Fibroblast of lung (primary cell): ENCODE data around the gene MAP3K15. TPM values are rescaled to one million over a fixed set of nuclear protein-coding genes. Genes with fewer than 3 reads are reported as not detected.

Experiments used
- DNase-seq, 2 donors: peaks; one replicate each; pipeline versions ENCODE4 v3.0.0 to v3.0.0-alpha.2; 2010; ENCODE audit warnings: low read depth in 2 of 2
- H2AFZ ChIP-seq: 2 replicates; pipeline ENCODE4 v1.5.1; 2012; ENCODE audit warnings: low read length, control low read depth, inconsistent platforms
- H3K27ac ChIP-seq: 2 replicates; pipeline ENCODE4 v1.5.1; 2011; ENCODE audit warnings: low read length, control low read depth; ENCODE audit not compliant: insufficient read depth
- H3K27me3 ChIP-seq: 2 replicates; pipeline ENCODE4 v1.5.1; 2011; ENCODE audit warnings: mild to moderate bottlenecking, low read length; ENCODE audit not compliant: control insufficient read depth, insufficient read depth
- H3K36me3 ChIP-seq: 2 replicates; pipeline ENCODE4 v1.5.1; 2011; ENCODE audit warnings: low read length; ENCODE audit not compliant: control insufficient read depth, insufficient read depth
- H3K4me1 ChIP-seq: 2 replicates; pipeline ENCODE4 v1.5.1; 2011; ENCODE audit warnings: low read length; ENCODE audit not compliant: control insufficient read depth, insufficient read depth; ENCODE audit errors: extremely low read depth
- H3K4me2 ChIP-seq: 2 replicates; pipeline ENCODE4 v1.5.1; 2011; ENCODE audit warnings: low read length, control low read depth; ENCODE audit not compliant: insufficient read depth; ENCODE audit errors: extremely low read depth
- H3K4me3 ChIP-seq, 4 experiments: fragments of 200-600 bp in 1 of 4; sonication (generic) in 1 of 4; replicated peaks in 1 of 4; 2 replicates each; pipeline ENCODE4 v1.5.1; 2011 to 2016; ENCODE audit warnings: low read length in 4 of 4, low read depth in 3 of 4, mild to moderate bottlenecking in 3 of 4, control low read depth in 2 of 4, inconsistent platforms in 1 of 4, mixed read lengths in 1 of 4; ENCODE audit not compliant: insufficient read depth in 1 of 4; ENCODE audit errors: control extremely low read depth in 1 of 4
- H3K79me2 ChIP-seq: 2 replicates; pipeline ENCODE4 v1.5.1; 2012; ENCODE audit warnings: mild to moderate bottlenecking, low read length, inconsistent platforms; ENCODE audit not compliant: control insufficient read depth, insufficient read depth
- H3K9ac ChIP-seq: 2 replicates; pipeline ENCODE4 v1.5.1; 2011; ENCODE audit warnings: mild to moderate bottlenecking, low read length, control low read depth; ENCODE audit not compliant: insufficient read depth
- H3K9me3 ChIP-seq: 2 replicates; pipeline ENCODE4 v1.5.1; 2012; ENCODE audit warnings: low read depth, low read length; ENCODE audit not compliant: control insufficient read depth, insufficient read depth
- H4K20me1 ChIP-seq: 2 replicates; pipeline ENCODE4 v1.5.1; 2011; ENCODE audit warnings: low read length; ENCODE audit not compliant: control insufficient read depth, insufficient read depth; ENCODE audit errors: extremely low read depth
- EZH2 ChIP-seq: IDR thresholded peaks from 2 replicates; pipeline ENCODE4 v1.5.1; 2012; ENCODE audit warnings: low read length, control low read depth, mild to moderate bottlenecking; ENCODE audit errors: missing control alignments
- polyA plus RNA-seq, 2 donors: library from polyadenylated mRNA; depleted of rRNA in 1 of 2; stranded (reverse) in 1 of 2; unstranded in 1 of 2; fragments of >200 nt; gene quantifications; 2 replicates each; pipeline ENCODE4 v1.2.1, GENCODE V29; 2011 to 2012; ENCODE audit warnings: missing spikeins in 1 of 2
- total RNA-seq: library from RNA; depleted of rRNA; stranded (reverse); fragments of >200 nt; gene quantifications from 2 replicates; pipeline ENCODE4 v1.2.1, GENCODE V29; 2014
- TF ChIP-seq, protein P1 (sequence below), 2 donors: IDR thresholded peaks in 1 of 2; conservative IDR thresholded peaks in 1 of 2; 1 replicate in 1 of 2; 2 replicates in 1 of 2; pipeline ENCODE4 v1.5.1; 2011 to 2012; ENCODE audit warnings: low read length in 2 of 2, control low read depth in 1 of 2, inconsistent platforms in 1 of 2, low read depth in 1 of 2, mild to moderate bottlenecking in 1 of 2

MAP3K15 gene
- total and polyA plus RNA-seq, 2 donors (not counting 1 experiment from before 2014, with no cell fraction given): under 0.01 to 0.14 TPM

DNA sequence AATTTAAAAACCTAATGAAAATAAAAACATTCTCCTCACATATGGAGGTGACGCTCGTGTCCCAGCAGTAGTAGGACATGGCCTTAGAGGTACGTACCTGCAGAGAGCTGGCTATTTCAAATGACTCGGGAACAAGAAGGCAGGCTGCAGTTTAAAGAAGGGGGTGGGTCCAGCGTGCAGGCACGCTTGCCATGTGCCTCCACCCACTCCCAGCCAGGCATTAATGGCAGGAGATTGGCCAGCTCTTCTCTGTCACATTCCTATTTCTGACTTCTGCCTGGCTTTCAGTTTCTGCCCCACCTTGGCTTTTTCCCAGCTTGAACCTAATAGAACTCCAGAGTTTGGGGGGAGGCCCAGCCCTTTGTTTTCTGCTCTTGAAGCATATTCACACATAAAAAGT, 154.4 kb downstream of the MAP3K15 start:
- Histone ChIP-seq H2AFZ (no peak overlapping the region), H3K27ac (no peak overlapping the region)

DNA sequence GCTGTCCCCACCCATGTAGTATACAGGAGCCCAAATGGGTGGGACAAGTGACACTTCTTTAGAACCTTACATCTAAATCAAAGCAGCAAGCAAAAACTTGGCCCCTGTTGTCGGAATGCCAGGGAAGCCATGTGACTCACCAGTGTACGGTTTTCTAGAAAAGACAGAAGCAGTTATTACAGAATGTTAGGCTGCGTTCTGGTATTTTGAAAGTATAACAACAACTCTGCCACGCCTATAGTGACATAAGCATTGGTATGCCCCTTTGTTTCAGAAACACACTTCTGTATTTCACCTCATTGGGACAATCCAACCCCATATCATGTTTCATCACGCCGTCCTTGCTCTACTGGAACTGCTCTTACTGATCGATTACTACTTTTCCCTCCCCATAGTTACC, 156.8 kb downstream of the MAP3K15 start:
- no peak overlapping the region for H3K4me3 ChIP-seq
- no peaks in the 10 kb centered on the region for H3K27me3 ChIP-seq
- no peak overlapping the region for H3K9ac ChIP-seq
- no peaks in the 10 kb centered on the region for H3K79me2 ChIP-seq
- H3K27ac ChIP-seq: no peak overlapping the region
- no peaks in the 10 kb centered on the region for H3K4me1 ChIP-seq
- no peaks in the 10 kb centered on the region for H3K9me3 ChIP-seq
- no peak overlapping the region for H2AFZ ChIP-seq
- no peak for TF ChIP-seq EZH2
- TF ChIP-seq, protein P1, sequence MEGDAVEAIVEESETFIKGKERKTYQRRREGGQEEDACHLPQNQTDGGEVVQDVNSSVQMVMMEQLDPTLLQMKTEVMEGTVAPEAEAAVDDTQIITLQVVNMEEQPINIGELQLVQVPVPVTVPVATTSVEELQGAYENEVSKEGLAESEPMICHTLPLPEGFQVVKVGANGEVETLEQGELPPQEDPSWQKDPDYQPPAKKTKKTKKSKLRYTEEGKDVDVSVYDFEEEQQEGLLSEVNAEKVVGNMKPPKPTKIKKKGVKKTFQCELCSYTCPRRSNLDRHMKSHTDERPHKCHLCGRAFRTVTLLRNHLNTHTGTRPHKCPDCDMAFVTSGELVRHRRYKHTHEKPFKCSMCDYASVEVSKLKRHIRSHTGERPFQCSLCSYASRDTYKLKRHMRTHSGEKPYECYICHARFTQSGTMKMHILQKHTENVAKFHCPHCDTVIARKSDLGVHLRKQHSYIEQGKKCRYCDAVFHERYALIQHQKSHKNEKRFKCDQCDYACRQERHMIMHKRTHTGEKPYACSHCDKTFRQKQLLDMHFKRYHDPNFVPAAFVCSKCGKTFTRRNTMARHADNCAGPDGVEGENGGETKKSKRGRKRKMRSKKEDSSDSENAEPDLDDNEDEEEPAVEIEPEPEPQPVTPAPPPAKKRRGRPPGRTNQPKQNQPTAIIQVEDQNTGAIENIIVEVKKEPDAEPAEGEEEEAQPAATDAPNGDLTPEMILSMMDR (conservative IDR thresholded peaks at IDR 0.05 in 1 of 2, IDR thresholded peaks at IDR 0.05 in 1 of 2; ENCODE audit: low read depth in 1 of 2, low read length in 2 of 2): no peak
- no peak overlapping the region for H3K4me2 ChIP-seq
- no peaks in the 10 kb centered on the region for H4K20me1 ChIP-seq
- peaks cover 1% of the 10 kb centered on the region for H3K36me3 ChIP-seq
- no peak for DNase-seq

More for the DNA sequence above, 154.4 kb downstream of the MAP3K15 start:
- no peaks in the 10 kb centered on the region for H3K27me3 ChIP-seq
- H3K4me3 ChIP-seq: no peak overlapping the region
- H3K9ac ChIP-seq: no peak overlapping the region
- peaks cover 1% of the 10 kb centered on the region for H3K36me3 ChIP-seq
- no peak for TF ChIP-seq EZH2
- TF ChIP-seq, protein P1 (conservative IDR thresholded peaks at IDR 0.05 in 1 of 2, IDR thresholded peaks at IDR 0.05 in 1 of 2; ENCODE audit: low read depth in 1 of 2, low read length in 2 of 2): no peak
- no peaks in the 10 kb centered on the region for H3K4me1 ChIP-seq
- no peaks in the 10 kb centered on the region for H3K9me3 ChIP-seq
- no peaks in the 10 kb centered on the region for H3K79me2 ChIP-seq
- no peaks in the 10 kb centered on the region for H4K20me1 ChIP-seq
- H3K4me2 ChIP-seq: no peak overlapping the region
- DNase-seq: no peak

DNA sequence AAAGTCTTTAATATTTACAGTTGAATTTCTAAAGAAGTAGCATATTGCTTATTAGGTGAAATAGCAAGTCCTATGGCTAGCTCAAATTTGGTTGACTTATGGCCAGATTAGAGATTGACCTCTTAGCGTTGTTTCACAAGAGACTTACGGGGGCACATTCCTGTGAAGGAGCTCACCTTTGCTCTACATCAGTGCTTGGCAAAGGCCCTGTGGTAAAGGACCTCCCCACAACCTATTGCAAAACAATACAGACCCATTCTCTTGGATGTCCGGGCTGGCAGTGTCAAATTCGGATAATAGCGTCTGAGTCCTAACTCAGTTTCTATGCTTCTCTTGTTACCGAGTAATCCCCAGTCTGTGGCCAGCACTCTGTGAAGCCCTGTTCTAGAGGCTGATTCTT, 160.7 kb downstream of the MAP3K15 start:
- Histone ChIP-seq H3K4me3 (no peak overlapping the region), H3K27ac (no peak overlapping the region), H3K9me3 (no peaks in the 10 kb centered on the region), H3K27me3 (no peaks in the 10 kb centered on the region), H3K4me2 (no peak overlapping the region), H3K79me2 (no peaks in the 10 kb centered on the region), H3K4me1 (no peaks in the 10 kb centered on the region), H3K36me3 (peaks cover 1% of the 10 kb centered on the region), H2AFZ (no peak overlapping the region), H4K20me1 (no peaks in the 10 kb centered on the region), H3K9ac (no peak overlapping the region)
- TF ChIP-seq, protein P1 (conservative IDR thresholded peaks at IDR 0.05 in 1 of 2, IDR thresholded peaks at IDR 0.05 in 1 of 2; ENCODE audit: low read depth in 1 of 2, low read length in 2 of 2): no peak
- no peak for TF ChIP-seq EZH2
- DNase-seq: no peak
